ENCODE measurements around the gene PDE4B.
"Not testable (repeated sequence)": the region's sequence is repeated elsewhere in the genome, so short reads cannot be mapped to it uniquely, and the experiment has no call there.

- not testable (repeated sequence) for TF ChIP-seq CTCF (IDR thresholded peaks at IDR 0.05; ENCODE audit: insufficient read depth, low read depth, low read length); EZH2 (IDR thresholded peaks at IDR 0.05; ENCODE audit: insufficient read depth, low read length)
These were observed 213.8 kb downstream of the PDE4B start for GRCh38 chr1:66006534-66006933.
